HG02763 (cell line): ENCODE results near the gene TMX4.

Experiments
- ATAC-seq: cut with Tn5 transposase; IDR thresholded peaks from one replicate; pipeline ENCODE4 v1.9.1; 2021; ENCODE audit warnings: mild to moderate bottlenecking, moderate library complexity; ENCODE audit not compliant: unreplicated experiment

The TMX4 gene

GRCh38 chr20:8020314-8021079, 936 bp upstream of the TMX4 start:
- peak; percentile 39 for ATAC-seq

GRCh38 chr20:8019998-8020247, 362 bp upstream of the TMX4 start:
- no peak for ATAC-seq

- peak; percentile 54 for ATAC-seq
These were observed 659 bp downstream of the TMX4 start for GRCh38 chr20:8018958-8019245.

- no peak for ATAC-seq
These were observed 6.8 kb downstream of the TMX4 start for GRCh38 chr20:8012724-8013123.

- no peak for ATAC-seq
These were observed 10.8 kb downstream of the TMX4 start for GRCh38 chr20:8008733-8009132.

- ATAC-seq = no peak
These were observed 12.1 kb downstream of the TMX4 start for GRCh38 chr20:8007490-8007889.

- no peak for ATAC-seq
These were observed 13.8 kb downstream of the TMX4 start for GRCh38 chr20:8005575-8006366.

GRCh38 chr20:8005033-8005432, 14.5 kb downstream of the TMX4 start:
- no peak for ATAC-seq

- ATAC-seq = no peak
These were observed 17.5 kb downstream of the TMX4 start for GRCh38 chr20:8002056-8002455.

- no peak for ATAC-seq
These were observed 18.8 kb downstream of the TMX4 start for GRCh38 chr20:8000796-8001195.

- no peak for ATAC-seq
These were observed 22.7 kb downstream of the TMX4 start for GRCh38 chr20:7996898-7997297.

- ATAC-seq = peak; percentile 73
These were observed 24.8 kb downstream of the TMX4 start for GRCh38 chr20:7994809-7995208.

- ATAC-seq = no peak
These were observed 25.9 kb downstream of the TMX4 start for GRCh38 chr20:7993703-7994102.

GRCh38 chr20:7993238-7993637, 26.3 kb downstream of the TMX4 start:
- ATAC-seq = no peak

GRCh38 chr20:7990385-7990784, 29.2 kb downstream of the TMX4 start:
- ATAC-seq = no peak

GRCh38 chr20:7989379-7989778, 30.2 kb downstream of the TMX4 start:
- no peak for ATAC-seq

GRCh38 chr20:7985916-7986315, 33.6 kb downstream of the TMX4 start:
- no peak for ATAC-seq

GRCh38 chr20:7984192-7984591, 35.4 kb downstream of the TMX4 start:
- no peak for ATAC-seq

GRCh38 chr20:7981374-7981773, 38.2 kb downstream of the TMX4 start:
- no peak for ATAC-seq

- ATAC-seq = peak; percentile 59
These were observed 39.1 kb downstream of the TMX4 start for GRCh38 chr20:7980332-7981046.

GRCh38 chr20:7977709-7978108, 41.9 kb downstream of the TMX4 start:
- no peak for ATAC-seq

- no peak for ATAC-seq
These were observed 43.6 kb downstream of the TMX4 start for GRCh38 chr20:7975851-7976414.
